PC-9 (cell line): ENCODE measurements around the gene C11orf52.

Experiments used
- EZH2 ChIP-seq: fragments of 200-600 bp; sonication (generic); IDR thresholded peaks from 2 replicates; pipeline ENCODE4 v1.8.0; 2017; ENCODE audit warnings: antibody characterized with exemption, low read depth
- TF ChIP-seq, protein P1 (sequence below): fragments of 200-600 bp; sonication (generic); conservative IDR thresholded peaks from 2 replicates; pipeline ENCODE4 v1.6.1; 2017; ENCODE audit warnings: mixed run types, antibody characterized with exemption, mild to moderate bottlenecking, moderate library complexity

DNA sequence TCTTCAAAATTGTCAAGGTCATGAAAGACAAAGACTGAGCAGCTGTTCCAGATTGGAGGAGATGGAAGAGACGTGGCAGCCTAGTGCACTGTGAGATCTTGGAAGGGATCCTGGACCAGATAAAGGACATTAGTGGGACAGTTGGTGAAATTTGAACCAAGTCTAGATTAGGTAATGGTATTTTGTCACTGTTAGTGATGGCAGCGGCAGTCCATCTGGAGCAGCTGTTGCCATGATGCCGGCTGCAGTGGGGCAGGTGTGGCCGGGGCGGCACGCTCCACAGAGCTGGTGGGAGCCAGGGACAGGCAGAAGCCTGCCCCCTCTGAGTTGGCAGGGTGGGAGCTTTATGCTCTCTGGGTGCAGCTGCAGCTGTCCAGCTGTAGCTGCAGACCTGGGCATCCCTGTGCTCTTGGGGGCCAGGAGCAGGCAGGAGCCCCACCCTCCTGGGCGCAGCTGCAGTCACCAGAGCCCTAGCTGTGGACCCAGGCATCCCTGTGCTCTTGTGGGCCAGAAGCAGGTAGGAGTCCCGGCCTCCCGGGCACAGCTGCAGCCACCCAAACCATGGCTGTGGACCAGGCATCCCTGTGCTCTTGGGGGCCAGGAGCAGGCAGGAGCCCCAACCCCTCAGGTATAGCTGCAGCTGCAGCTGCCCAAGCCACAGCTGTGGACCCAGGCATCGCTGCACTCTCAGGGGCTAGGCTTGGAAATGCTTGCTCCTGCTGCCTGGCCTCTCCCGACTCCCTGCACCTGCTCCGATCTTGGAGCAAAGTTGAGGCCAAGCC, 39.1 kb downstream of the C11orf52 start:
- TF ChIP-seq, protein P1, sequence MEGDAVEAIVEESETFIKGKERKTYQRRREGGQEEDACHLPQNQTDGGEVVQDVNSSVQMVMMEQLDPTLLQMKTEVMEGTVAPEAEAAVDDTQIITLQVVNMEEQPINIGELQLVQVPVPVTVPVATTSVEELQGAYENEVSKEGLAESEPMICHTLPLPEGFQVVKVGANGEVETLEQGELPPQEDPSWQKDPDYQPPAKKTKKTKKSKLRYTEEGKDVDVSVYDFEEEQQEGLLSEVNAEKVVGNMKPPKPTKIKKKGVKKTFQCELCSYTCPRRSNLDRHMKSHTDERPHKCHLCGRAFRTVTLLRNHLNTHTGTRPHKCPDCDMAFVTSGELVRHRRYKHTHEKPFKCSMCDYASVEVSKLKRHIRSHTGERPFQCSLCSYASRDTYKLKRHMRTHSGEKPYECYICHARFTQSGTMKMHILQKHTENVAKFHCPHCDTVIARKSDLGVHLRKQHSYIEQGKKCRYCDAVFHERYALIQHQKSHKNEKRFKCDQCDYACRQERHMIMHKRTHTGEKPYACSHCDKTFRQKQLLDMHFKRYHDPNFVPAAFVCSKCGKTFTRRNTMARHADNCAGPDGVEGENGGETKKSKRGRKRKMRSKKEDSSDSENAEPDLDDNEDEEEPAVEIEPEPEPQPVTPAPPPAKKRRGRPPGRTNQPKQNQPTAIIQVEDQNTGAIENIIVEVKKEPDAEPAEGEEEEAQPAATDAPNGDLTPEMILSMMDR = no peak
- no peak for TF ChIP-seq EZH2
